ENCODE data around the gene SLC25A41.

SLC25A41 gene

GRCh38 chr19:6433663-6434062 lies at the start of gene SLC25A41:
Gene SLC25A41, minus strand, starts transcription at chr19:6433763. Its CDS starts 70 bp downstream, at chr19:6433693.
- DNase-seq, result no peak

DNA sequence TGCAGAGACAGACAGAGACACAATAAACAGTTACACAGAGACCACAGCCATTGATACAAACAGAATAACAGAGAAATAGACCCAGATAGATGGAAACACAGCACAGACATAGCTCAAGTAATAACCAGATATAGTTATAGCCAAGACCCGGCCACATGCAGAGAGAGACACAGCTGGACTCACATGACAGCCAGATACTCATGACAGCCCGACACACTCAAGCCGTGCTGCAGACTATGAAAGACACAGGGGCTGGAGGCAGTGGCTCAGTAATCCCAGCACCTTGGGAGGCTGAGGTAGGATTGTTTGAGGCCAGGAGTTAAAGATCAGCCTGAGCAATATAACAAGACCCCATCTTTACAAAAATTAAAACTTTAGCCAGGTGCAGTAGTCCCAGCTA lies 49.7 kb upstream of the SLC25A41 start:
- no peak for DNase-seq

- DNase-seq, result no peak
Measured at GRCh38 chr19:6482343-6482686, 48.8 kb upstream of the SLC25A41 start.

- DNase-seq, result peak; percentile 12
Measured at GRCh38 chr19:6481541-6482342, 48.2 kb upstream of the SLC25A41 start, which contains the start of gene DENND1C. Gene DENND1C, minus strand, starts transcription at chr19:6481787. Its CDS starts 92 bp downstream, at chr19:6481695.

GRCh38 chr19:6480848-6481415 lies 47.4 kb upstream of the SLC25A41 start:
- no peak for DNase-seq

DNA sequence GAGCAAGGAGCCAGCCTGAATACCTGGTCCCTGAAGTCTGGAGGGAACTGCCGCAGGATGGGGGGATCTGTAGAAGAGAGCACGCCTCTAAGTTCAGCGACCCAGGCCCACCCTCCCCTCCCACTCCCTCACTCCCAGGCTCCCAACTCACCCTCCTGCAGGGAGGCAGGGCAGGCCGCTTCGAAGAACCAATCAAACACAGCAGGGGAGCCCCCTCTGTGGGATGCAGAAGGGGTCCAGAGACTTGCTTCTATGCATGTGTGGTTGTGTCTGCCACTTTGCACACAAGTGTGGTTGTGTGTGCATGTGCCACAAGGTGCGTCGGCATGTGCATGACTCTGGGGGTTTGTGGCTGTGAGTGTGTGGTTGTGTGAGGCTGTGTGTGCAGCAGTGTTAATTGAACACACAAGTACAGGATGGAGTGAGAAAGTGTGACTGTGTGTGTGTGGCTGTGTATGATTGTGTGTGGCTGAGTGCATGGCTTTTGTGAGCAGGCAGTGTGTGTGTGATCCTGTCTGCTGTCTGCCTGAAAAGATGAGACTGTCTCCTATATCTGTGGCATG lies 46.4 kb upstream of the SLC25A41 start:
- DNase-seq, result no peak

DNA sequence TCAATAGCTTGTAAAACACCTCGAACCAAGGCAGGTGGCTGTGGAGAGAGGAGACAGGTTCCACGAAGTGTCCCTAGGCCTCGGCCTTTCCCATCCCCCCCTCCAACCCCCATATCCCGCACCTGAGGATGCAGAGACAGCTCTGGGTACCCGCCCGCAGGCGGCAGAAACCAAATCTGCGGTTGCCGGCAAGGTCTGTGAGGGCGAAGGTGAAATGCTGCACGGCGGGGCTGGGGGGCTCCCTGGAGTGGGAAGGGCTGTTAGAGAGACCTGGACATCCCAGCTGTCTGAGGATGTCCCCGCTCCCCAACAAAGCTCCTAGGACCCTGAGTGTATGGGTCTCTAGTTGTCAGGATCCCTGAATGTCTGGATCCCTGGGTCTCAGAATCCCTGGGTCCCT lies 45.3 kb upstream of the SLC25A41 start:
- no peak for DNase-seq

GRCh38 chr19:6476896-6477431 lies 43.4 kb upstream of the SLC25A41 start:
- DNase-seq, result no peak

GRCh38 chr19:6476155-6476895 lies 42.8 kb upstream of the SLC25A41 start:
- DNase-seq, result peak; percentile 60

DNA sequence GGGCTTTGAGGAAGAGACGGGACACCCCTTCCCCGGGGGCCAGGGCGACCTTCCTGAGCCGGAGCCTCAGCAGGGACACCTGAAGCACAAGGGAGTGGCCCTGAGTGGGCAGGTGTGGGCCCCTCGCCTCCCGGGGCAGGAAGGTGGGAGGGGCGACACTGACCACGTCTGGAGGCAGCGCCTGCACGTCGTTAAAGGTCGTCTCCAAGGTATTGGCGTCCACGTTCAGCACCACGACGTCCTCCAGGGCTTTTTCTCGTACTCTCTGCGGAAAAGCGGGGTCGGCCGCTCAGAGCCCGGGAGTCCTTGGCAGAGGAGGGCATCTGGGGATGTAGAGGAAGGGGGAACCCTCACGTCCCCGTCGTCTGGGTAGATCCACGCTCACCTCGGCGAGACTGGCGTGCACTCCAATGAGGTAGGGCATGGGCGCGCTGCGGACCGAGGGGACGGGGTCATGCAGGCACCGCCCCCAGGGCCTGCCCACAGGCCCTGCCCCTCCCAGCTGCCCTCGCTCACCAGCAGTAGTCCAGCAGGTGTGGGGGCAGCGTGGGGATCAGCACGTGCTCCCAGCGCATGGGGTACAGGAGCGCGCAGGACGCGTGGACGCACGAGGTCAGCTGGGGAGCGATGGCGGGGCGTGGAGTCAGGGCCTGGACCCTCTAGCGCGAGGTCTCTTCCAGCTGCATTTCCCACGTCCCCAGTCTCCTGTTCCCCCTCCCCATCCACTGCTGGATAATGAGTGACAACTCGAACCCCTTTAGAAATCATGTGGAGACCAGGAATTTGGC lies 42.0 kb upstream of the SLC25A41 start:
- DNase-seq, result no peak

DNA sequence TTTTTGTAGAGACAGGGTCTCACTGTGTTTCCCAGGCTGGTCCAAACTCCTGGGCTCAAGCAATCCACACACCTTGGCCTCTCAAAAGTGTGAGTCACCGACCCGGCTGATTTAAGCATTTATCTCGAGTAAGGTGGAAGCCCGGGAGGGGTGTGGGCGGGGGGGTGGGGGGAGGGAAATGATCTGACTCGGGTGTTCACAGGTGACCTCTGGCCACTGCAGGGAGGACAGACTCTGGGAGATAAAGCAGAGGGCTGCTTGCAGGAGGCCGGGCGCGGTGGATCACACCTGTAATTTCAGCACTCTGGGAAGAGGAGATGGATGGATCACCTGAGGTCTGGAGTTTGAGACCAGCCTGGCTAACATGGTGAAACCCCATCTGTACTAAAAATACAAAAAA lies 40.1 kb upstream of the SLC25A41 start:
- DNase-seq, result no peak

GRCh38 chr19:6472713-6473112 lies 39.1 kb upstream of the SLC25A41 start:
- DNase-seq, result no peak

GRCh38 chr19:6471076-6471475 lies 37.5 kb upstream of the SLC25A41 start:
- no peak for DNase-seq

GRCh38 chr19:6470173-6470572 lies 36.6 kb upstream of the SLC25A41 start:
- DNase-seq, result no peak

- no peak for DNase-seq
Measured at GRCh38 chr19:6467384-6467783, 33.8 kb upstream of the SLC25A41 start.

DNA sequence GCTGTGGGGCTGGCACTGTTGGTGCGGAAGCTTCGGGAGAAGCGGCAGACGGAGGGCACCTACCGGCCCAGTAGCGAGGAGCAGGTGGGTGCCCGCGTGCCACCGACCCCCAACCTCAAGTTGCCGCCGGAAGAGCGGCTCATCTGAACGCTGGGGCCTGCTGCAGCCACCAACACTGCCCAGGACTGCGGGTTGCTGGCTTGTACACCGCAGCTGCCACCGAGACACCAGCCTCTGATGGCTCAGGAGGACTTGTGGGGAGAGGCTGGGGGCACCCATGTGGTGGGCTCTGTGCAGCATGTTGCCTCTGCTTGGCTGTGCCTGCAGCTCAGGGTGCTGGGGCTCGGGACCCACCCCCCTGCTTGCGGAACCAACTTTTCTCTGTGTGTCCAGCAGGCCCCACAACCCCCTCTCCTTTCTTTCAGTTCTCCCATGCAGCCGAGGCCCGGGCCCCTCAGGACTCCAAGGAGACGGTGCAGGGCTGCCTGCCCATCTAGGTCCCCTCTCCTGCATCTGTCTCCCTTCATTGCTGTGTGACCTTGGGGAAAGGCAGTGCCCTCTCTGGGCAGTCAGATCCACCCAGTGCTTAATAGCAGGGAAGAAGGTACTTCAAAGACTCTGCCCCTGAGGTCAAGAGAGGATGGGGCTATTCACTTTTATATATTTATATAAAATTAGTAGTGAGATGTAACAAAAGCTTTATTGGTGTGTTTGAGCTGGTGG lies 33.1 kb upstream of the SLC25A41 start:
- DNase-seq, result no peak

- no peak for DNase-seq
Measured at GRCh38 chr19:6465663-6466062, 32.1 kb upstream of the SLC25A41 start.

- no peak for DNase-seq
Measured at GRCh38 chr19:6465006-6465405, 31.4 kb upstream of the SLC25A41 start.

GRCh38 chr19:6464070-6464873 lies 30.7 kb upstream of the SLC25A41 start, which contains the start of gene CRB3:
Gene CRB3, plus strand, starts transcription at chr19:6464271. Its CDS starts 431 bp downstream, at chr19:6464702.
- no peak for DNase-seq

GRCh38 chr19:6460099-6460884 lies 26.7 kb upstream of the SLC25A41 start:
- peak; percentile 99 for DNase-seq
